ENCODE results near the gene SPARC. TPM values are rescaled to one million over a fixed set of nuclear protein-coding genes. Genes with fewer than 3 reads are reported as not detected.
"Not testable (repeated sequence)": the region's sequence is repeated elsewhere in the genome, so short reads cannot be mapped to it uniquely, and the experiment has no call there.

The SPARC gene, protein sequence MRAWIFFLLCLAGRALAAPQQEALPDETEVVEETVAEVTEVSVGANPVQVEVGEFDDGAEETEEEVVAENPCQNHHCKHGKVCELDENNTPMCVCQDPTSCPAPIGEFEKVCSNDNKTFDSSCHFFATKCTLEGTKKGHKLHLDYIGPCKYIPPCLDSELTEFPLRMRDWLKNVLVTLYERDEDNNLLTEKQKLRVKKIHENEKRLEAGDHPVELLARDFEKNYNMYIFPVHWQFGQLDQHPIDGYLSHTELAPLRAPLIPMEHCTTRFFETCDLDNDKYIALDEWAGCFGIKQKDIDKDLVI
- total RNA-seq (152 TPM), polyA plus RNA-seq (183 TPM)
- long read RNA-seq, donor 1, transcript SPARC-201 (10 exons, 3,701 nt), result major isoform, 6 of 7 reads
- long read RNA-seq, donor 1, partial matches to known transcripts, result 0 of 7 reads
- long read RNA-seq, donor 1, other reads (novel, unspliced or antisense), result 0 of 7 reads
- long read RNA-seq, donor 2, result 0 reads
- long read RNA-seq, donor 3, transcript SPARC-201 (10 exons, 3,701 nt), result major isoform, 80 of 90 reads
- long read RNA-seq, donor 3, partial matches to known transcripts, result 0 of 90 reads
- long read RNA-seq, donor 3, other reads (novel, unspliced or antisense), result 9 of 90 reads
- long read RNA-seq, donor 4, transcript SPARC-201 (10 exons, 3,701 nt), result major isoform, 19 of 21 reads
- long read RNA-seq, donor 4, partial matches to known transcripts, result 0 of 21 reads
- long read RNA-seq, donor 4, other reads (novel, unspliced or antisense), result 0 of 21 reads
- long read RNA-seq, donor 5, transcript SPARC-201 (10 exons, 3,701 nt), result major isoform, 124 of 180 reads
- long read RNA-seq, donor 5, partial matches to known transcripts, result 32 of 180 reads
- long read RNA-seq, donor 5, other reads (novel, unspliced or antisense), result 20 of 180 reads
- long read RNA-seq, donor 6, transcript SPARC-201 (10 exons, 3,701 nt), result major isoform, 72 of 79 reads
- long read RNA-seq, donor 6, partial matches to known transcripts, result 0 of 79 reads
- long read RNA-seq, donor 6, other reads (novel, unspliced or antisense), result 0 of 79 reads
- long read RNA-seq, donor 7, transcript SPARC-201 (10 exons, 3,701 nt), result major isoform, 53 of 67 reads
- long read RNA-seq, donor 7, partial matches to known transcripts, result 0 of 67 reads
- long read RNA-seq, donor 7, other reads (novel, unspliced or antisense), result 11 of 67 reads
- long read RNA-seq, donor 8, transcript SPARC-201 (10 exons, 3,701 nt), result major isoform, 47 of 167 reads
- long read RNA-seq, donor 8, partial matches to known transcripts, result 109 of 167 reads
- long read RNA-seq, donor 8, other reads (novel, unspliced or antisense), result 6 of 167 reads
- long read RNA-seq, donor 9, transcript SPARC-201 (10 exons, 3,701 nt), result major isoform, 56 of 59 reads
- long read RNA-seq, donor 9, partial matches to known transcripts, result 0 of 59 reads
- long read RNA-seq, donor 9, other reads (novel, unspliced or antisense), result 0 of 59 reads
- long read RNA-seq, donor 10, transcript SPARC-201 (10 exons, 3,701 nt), result major isoform, 36 of 54 reads
- long read RNA-seq, donor 10, partial matches to known transcripts, result 5 of 54 reads
- long read RNA-seq, donor 10, other reads (novel, unspliced or antisense), result 7 of 54 reads

DNA sequence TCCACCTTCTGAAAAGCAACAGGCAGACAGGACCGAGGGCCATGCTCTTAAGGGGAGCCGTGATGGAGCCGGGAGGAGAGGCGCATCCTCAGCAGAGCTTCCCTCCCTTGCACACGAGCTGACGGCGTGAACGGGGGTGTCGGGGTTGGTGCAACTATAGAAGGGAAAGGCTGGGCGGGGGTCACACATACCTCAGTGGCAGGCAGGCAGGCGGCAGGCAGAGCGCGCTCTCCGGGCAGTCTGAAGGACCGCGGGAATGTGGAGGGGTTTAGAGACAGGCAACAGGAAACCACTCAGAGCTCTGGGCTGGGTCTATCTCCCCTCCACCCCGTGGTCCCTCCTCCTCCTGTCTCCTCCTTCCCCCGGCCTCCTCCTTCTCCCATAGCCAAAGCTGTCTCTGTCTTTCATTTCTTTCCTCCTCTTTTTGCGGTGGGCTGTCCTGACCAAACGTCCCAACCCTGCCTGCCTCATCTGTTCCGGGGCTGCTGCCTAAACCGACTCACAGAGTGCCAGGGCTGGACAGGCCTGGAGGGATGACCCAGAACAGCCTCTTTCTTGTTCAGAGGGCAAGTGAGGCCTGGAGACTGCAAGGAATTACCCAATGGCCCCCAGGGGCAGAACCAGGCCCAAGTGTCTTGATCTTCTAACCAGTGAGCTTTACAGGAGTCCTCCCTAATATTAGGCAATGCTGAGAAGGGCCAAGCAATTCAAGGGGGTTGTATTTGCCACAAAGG lies at the start of gene SPARC:
Gene SPARC (minus strand): TSS at position 242 of the 734 bp plus-strand sequence. CDS start 10,727 bp downstream, outside the sequence.
- Histone ChIP-seq H3K4me1 (ENCODE audit: control insufficient read depth in 2 of 2, insufficient read depth in 2 of 2, low read length in 2 of 2) (peaks cover 0 to 13% of the 10 kb centered on the region in 2 donors), H3K27ac (ENCODE audit: low read depth in 1 of 2, low read length in 1 of 2) (peak within 1 kb of the TSS; percentile 56 to 64), H3K9me3 (ENCODE audit: control insufficient read depth in 2 of 2, insufficient read depth in 1 of 2, low read length in 1 of 2) (no peaks in the 10 kb centered on the region), H3K36me3 (ENCODE audit: control insufficient read depth in 2 of 2, insufficient read depth in 2 of 2, low read length in 1 of 2) (no peaks in the 10 kb centered on the region), H3K4me3 (ENCODE audit: low read length in 2 of 2) (peak within 1 kb of the TSS; percentile 24 to 41), H3K27me3 (ENCODE audit: control insufficient read depth in 2 of 2, insufficient read depth in 1 of 2, low read length in 1 of 2) (peaks cover 0 to 7% of the 10 kb centered on the region in 2 donors)
- peak in 4 of 9 donors; percentile 21 to 40 (median 24) for DNase-seq (ENCODE audit: low read depth in 6 of 9, low spot score in 9 of 9)
- WGBS, result 2% methylated on average over 22 of the region's 22 CpGs

DNA sequence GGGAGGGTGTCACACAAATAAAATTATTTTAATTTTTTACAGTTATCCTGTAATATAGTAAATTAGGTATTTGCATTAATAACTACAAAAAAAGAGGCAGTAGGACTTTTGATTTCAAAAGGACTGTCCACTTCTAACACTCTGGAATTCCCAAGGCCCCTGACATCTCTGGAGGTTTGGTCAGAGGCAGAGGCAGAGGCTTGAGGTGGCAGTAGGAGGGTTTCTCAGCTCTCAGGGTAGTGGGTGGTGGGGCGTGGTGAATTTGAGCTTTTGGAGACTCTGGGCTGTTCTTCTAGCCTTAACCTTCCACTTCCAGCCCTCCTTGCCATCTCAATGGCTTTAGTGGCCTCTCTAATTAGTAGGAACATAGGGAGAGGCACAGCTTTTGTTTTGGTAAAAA lies 48.9 kb upstream of the SPARC start:
- Histone ChIP-seq H3K27me3 (ENCODE audit: control insufficient read depth in 2 of 2, insufficient read depth in 1 of 2, low read length in 1 of 2) (no peaks in the 10 kb centered on the region), H3K9me3 (ENCODE audit: control insufficient read depth in 2 of 2, insufficient read depth in 1 of 2, low read length in 1 of 2) (peaks cover 0 to 4% of the 10 kb centered on the region in 2 donors), H3K4me1 (ENCODE audit: control insufficient read depth in 2 of 2, insufficient read depth in 2 of 2, low read length in 2 of 2) (peaks cover under 1 to 3% of the 10 kb centered on the region in 2 donors), H3K4me3 (ENCODE audit: low read length in 2 of 2) (no peak overlapping the region), H3K27ac (ENCODE audit: low read depth in 1 of 2, low read length in 1 of 2) (no peak overlapping the region), H3K36me3 (ENCODE audit: control insufficient read depth in 2 of 2, insufficient read depth in 2 of 2, low read length in 1 of 2) (no peaks in the 10 kb centered on the region)
- WGBS, result 100% methylated on average over 1 of the region's 1 CpG
- DNase-seq (ENCODE audit: low read depth in 6 of 9, low spot score in 9 of 9), result no peak

DNA sequence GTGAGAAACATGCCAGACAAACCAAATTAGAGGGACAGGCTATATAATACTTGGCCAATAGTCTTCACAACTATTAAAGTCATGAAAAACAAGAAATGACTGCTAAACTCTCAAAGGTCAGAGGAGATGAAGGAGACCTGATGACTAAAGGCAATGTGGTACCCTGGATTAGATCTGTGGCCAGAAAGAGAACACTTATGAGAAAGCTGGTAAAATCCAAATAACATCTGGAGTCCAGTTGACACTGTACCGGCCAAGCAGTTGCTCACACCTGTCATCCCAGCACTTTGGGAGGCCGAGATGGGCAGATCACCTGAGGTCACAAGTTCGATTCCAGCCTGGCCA lies 47.3 kb upstream of the SPARC start:
- Histone ChIP-seq H3K36me3 (ENCODE audit: control insufficient read depth in 2 of 2, insufficient read depth in 2 of 2, low read length in 1 of 2) (no peaks in the 10 kb centered on the region), H3K27me3 (ENCODE audit: control insufficient read depth in 2 of 2, insufficient read depth in 1 of 2, low read length in 1 of 2) (no peaks in the 10 kb centered on the region), H3K9me3 (ENCODE audit: control insufficient read depth in 2 of 2, insufficient read depth in 1 of 2, low read length in 1 of 2) (no peaks in the 10 kb centered on the region), H3K27ac (ENCODE audit: low read depth in 1 of 2, low read length in 1 of 2) (no peak overlapping the region), H3K4me1 (ENCODE audit: control insufficient read depth in 2 of 2, insufficient read depth in 2 of 2, low read length in 2 of 2) (no peaks in the 10 kb centered on the region), H3K4me3 (ENCODE audit: low read length in 2 of 2) (no peak overlapping the region)
- no peak for DNase-seq (ENCODE audit: low read depth in 6 of 9, low spot score in 9 of 9)
- WGBS, result 98% methylated on average over 3 of the region's 3 CpGs

DNA sequence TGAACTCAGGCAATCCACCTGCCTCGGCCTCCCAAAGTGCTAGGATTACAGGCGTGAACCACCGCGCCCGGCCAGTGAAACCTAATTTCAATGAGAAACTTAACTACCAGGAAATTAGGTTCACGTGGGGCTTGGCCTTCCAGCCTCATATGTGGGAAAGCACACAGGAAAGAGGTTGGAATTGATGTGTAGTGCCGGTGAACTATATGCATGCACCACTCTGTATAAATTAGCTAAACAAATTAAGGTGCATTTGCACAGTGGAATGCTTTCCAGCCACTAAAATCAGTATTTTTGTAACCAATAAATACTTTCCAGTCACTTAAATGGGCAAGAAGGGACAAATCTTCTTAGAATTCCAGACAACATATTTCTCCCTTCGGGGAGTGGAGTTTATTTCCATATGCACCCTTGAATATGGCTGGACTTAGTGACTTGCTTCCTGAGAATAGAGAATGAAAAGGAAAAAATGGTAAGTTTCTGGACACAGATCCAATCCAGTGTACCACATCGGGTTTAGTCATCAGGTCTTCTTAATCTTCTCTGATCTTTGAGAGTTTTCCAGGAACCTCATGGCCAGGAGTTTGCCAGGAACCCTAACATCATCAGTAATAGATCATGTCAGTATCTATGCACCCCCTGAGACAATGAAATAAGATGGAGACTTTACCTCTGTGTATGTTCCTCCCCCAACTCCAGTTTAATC lies 46.8 kb upstream of the SPARC start:
- WGBS, result 98% methylated on average over 9 of the region's 9 CpGs
- Histone ChIP-seq H3K4me1 (ENCODE audit: control insufficient read depth in 2 of 2, insufficient read depth in 2 of 2, low read length in 2 of 2) (no peaks in the 10 kb centered on the region), H3K36me3 (ENCODE audit: control insufficient read depth in 2 of 2, insufficient read depth in 2 of 2, low read length in 1 of 2) (no peaks in the 10 kb centered on the region)

DNA sequence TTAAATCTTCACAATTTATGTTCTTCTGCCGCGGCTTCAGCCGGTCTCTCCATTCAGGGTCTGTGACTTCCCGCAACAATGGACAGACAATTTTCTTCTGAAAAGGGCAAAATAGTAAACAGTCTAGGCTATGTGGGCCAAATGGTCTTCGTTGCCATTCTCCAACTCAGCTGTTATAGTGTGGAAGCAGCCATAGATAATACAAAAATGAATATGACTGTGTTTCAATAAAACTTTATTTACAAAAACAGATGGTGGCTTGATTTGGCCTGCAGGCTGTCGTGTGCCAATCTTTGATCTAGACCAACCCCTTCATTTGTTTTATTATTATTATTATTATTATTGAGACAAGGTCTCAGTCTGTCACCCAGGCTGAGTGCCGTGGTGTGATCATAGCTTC lies 43.7 kb upstream of the SPARC start:
- no peak overlapping the region for H3K4me3 ChIP-seq (ENCODE audit: low read length in 2 of 2)
- H3K27ac ChIP-seq (ENCODE audit: low read depth in 1 of 2, low read length in 1 of 2), result no peak overlapping the region
- no peaks in the 10 kb centered on the region for H3K9me3 ChIP-seq (ENCODE audit: control insufficient read depth in 2 of 2, insufficient read depth in 1 of 2, low read length in 1 of 2)
- DNase-seq (ENCODE audit: low read depth in 6 of 9, low spot score in 9 of 9), result no peak
- no peaks in the 10 kb centered on the region for H3K4me1 ChIP-seq (ENCODE audit: control insufficient read depth in 2 of 2, insufficient read depth in 2 of 2, low read length in 2 of 2)
- H3K36me3 ChIP-seq (ENCODE audit: control insufficient read depth in 2 of 2, insufficient read depth in 2 of 2, low read length in 1 of 2), result no peaks in the 10 kb centered on the region
- H3K27me3 ChIP-seq (ENCODE audit: control insufficient read depth in 2 of 2, insufficient read depth in 1 of 2, low read length in 1 of 2), result no peaks in the 10 kb centered on the region
- 90% methylated on average over 7 of the region's 7 CpGs for WGBS

More for the DNA sequence above, 46.8 kb upstream of the SPARC start:
- Histone ChIP-seq H3K27ac (ENCODE audit: low read depth in 1 of 2, low read length in 1 of 2) (no peak overlapping the region), H3K9me3 (ENCODE audit: control insufficient read depth in 2 of 2, insufficient read depth in 1 of 2, low read length in 1 of 2) (no peaks in the 10 kb centered on the region), H3K4me3 (ENCODE audit: low read length in 2 of 2) (no peak overlapping the region), H3K27me3 (ENCODE audit: control insufficient read depth in 2 of 2, insufficient read depth in 1 of 2, low read length in 1 of 2) (no peaks in the 10 kb centered on the region)
- DNase-seq (ENCODE audit: low read depth in 6 of 9, low spot score in 9 of 9), result no peak

DNA sequence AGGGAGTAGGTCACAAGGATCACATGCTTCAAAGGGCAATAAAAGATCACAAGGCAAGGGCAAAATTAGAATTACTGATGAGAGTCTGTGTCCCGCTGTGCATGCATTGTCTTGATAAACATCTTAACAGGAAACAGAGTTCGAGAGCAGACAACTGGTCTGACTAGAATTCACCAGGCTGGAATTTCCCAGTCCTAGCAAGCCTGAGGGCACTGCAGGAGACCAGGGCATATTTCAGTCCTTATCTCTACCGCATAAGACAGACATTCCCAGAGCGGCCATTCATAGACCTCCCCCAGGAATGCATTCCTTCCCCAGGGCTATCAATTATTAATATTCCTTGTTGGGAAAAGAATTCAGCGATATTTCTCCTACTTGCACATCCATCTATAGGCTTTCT lies 42.9 kb upstream of the SPARC start:
- not testable (repeated sequence) for H3K27me3 ChIP-seq (ENCODE audit: control insufficient read depth in 2 of 2, insufficient read depth in 1 of 2, low read length in 1 of 2); H3K27ac ChIP-seq (ENCODE audit: low read depth in 1 of 2, low read length in 1 of 2); H3K9me3 ChIP-seq (ENCODE audit: control insufficient read depth in 2 of 2, insufficient read depth in 1 of 2, low read length in 1 of 2); H3K4me1 ChIP-seq (ENCODE audit: control insufficient read depth in 2 of 2, insufficient read depth in 2 of 2, low read length in 2 of 2); DNase-seq (ENCODE audit: low read depth in 6 of 9, low spot score in 9 of 9); H3K36me3 ChIP-seq (ENCODE audit: control insufficient read depth in 2 of 2, insufficient read depth in 2 of 2, low read length in 1 of 2); H3K4me3 ChIP-seq (ENCODE audit: low read length in 2 of 2)
- 83% methylated on average over 5 of the region's 5 CpGs for WGBS

DNA sequence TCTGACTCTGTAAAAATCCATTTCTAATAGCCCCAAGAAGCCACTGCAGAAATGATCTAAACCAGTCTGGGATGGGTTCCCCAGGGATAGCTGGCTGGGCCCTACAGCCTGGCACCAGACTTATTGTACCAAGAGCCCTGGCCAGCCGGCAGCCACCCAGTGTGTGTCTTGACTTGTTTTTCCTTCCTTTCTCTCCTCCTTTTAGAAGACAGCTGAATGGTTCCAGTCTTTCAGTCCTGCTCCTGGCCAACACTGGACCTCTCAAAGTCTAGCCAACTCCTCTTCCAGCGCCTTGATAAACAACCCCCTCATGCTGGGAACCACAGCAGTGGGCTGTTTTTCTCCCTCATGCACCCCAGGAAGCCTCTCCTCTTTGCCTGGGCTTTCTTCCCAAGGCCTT lies 37.6 kb upstream of the SPARC start:
- no peaks in the 10 kb centered on the region for H3K27me3 ChIP-seq (ENCODE audit: control insufficient read depth in 2 of 2, insufficient read depth in 1 of 2, low read length in 1 of 2)
- no peak overlapping the region for H3K4me3 ChIP-seq (ENCODE audit: low read length in 2 of 2)
- WGBS, result 97% methylated on average over 2 of the region's 2 CpGs
- no peaks in the 10 kb centered on the region for H3K36me3 ChIP-seq (ENCODE audit: control insufficient read depth in 2 of 2, insufficient read depth in 2 of 2, low read length in 1 of 2)
- no peaks in the 10 kb centered on the region for H3K4me1 ChIP-seq (ENCODE audit: control insufficient read depth in 2 of 2, insufficient read depth in 2 of 2, low read length in 2 of 2)
- no peak overlapping the region for H3K27ac ChIP-seq (ENCODE audit: low read depth in 1 of 2, low read length in 1 of 2)
- no peak for DNase-seq (ENCODE audit: low read depth in 6 of 9, low spot score in 9 of 9)
- no peaks in the 10 kb centered on the region for H3K9me3 ChIP-seq (ENCODE audit: control insufficient read depth in 2 of 2, insufficient read depth in 1 of 2, low read length in 1 of 2)

Measured in thymus (tissue), 14 donors.